ACHN (cell line): Measurements from ENCODE around the gene WDR64.

ENCODE experiments used
- DNase-seq: peaks from one replicate; pipeline ENCODE4 v3.0.0-alpha.2; 2015
- in situ Hi-C: cut with HindIII; loops from 2 replicates; pipeline ENCODE4 v1.10.0; 2017; ENCODE audit warnings: low sequenced_read_pairs, low pct_ligation_motif_present, low pct_unique_long_range_greater_than_20kb

WDR64 gene

GRCh38 chr1:241749041-241749944 is 97.2 kb downstream of the WDR64 start:
- no peak for DNase-seq
- in situ Hi-C loops = no loop called here

DNA sequence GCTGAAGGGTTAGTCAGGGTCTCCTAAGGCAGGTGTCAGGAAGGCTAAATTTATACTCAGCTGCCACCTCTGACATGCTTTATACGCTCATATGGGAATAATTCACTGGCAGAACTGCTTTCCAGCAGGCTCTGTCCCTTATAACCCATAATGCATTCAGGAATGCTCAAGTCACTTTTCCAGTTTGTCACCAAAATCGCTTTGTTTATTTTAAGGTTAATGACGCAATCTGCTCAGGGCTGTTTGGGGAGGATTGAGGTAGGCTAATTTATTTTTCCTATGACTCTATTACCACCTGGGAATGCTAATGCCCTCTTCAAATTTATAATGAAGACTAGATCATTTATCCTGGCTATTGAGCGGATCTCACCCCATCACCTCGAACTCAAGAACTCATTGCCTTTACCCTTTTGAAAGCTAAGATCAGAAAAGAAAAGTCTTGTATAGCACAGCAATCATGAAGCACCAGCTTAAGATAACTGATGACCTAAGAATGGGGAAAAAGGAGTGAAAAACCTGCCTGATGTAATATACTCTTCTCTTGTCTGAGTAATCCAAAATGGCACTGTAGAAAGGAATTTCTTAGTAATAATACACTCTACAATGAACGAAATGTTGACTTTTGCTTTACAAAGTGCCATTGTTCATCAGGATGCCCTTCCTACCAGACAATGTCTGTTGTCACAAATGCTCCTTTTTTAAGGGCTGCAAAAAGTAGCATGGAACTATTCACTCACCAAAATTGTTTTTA is 98.0 kb downstream of the WDR64 start:
- DNase-seq = no peak
- in situ Hi-C loops = no loop called here

DNA sequence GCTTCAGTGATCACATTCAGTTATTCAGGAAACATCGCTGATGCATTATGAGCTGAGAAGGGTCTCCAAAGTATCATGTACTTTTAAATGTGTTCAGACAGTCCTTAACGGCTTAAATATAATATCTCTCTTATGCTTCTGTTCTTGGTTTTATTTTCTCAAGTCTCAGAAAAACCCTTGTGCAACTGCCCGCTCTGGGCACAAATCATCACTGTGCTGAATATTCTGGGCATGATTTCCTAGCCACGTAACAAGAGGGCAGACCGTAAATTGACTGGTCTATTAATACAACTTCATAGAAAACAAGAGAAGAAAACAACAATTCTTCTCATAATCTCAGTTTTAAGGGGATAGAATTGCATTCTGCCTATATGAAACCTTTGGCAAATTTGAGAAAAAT is 99.4 kb downstream of the WDR64 start:
- DNase-seq = no peak
- in situ Hi-C loops = no loop called here

DNA sequence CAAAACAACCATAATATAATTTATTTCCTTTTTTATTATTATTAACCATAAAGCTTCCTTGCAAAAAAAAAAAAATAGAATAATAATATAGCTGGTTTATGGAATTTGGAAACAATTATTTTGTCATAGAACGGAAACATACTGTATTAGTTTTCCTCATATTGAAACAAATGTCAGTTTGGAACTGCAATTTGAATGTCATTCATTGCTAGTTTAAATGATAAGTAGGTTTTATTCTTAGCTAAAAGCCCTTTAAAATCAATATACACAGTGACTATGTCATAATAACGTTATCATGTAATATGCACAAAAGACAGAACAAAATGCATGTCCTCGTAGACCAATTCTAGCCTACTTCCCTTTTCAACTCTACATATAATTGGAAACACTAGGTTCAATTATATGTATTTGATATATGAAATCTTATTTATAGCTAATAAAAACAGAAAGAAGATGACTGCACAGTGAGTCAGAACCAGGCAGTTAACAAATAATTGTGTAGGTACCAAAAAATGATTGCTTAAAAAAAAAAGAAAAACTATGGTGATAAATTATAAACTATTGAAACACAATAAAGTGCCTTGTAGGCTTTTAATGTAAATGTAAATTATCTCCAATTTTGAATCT is 110.7 kb downstream of the WDR64 start:
- in situ Hi-C loops = no loop called here
- DNase-seq = no peak

DNA sequence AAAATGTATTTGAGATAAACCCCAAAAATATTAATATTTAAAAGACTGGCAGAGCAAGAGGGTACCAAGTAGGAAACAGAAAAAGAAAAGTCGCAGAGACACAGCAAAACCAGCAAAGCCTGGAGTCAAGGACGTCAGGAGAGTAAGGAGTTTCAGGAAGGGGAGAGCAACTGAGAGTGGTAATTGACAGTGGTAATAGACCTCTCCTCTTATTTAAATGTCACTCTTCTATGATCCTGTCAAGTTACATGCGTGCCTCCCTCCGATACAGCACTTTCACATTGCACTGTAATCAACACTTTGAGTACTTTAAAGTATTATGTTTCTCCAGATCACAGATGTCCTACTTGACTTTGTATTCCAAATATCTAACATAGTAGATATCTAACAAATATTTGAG is 113.3 kb downstream of the WDR64 start:
- no peak for DNase-seq
- in situ Hi-C loops = no loop called here

- DNase-seq = no peak
- in situ Hi-C loops = no loop called here
Measured at GRCh38 chr1:241767737-241768136, 115.7 kb downstream of the WDR64 start.

- no peak for DNase-seq
- in situ Hi-C loops = no loop called here
Measured at GRCh38 chr1:241770115-241770514, 118.0 kb downstream of the WDR64 start.

GRCh38 chr1:241771117-241771516 is 119.0 kb downstream of the WDR64 start:
- in situ Hi-C loops = no loop called here
- no peak for DNase-seq

DNA sequence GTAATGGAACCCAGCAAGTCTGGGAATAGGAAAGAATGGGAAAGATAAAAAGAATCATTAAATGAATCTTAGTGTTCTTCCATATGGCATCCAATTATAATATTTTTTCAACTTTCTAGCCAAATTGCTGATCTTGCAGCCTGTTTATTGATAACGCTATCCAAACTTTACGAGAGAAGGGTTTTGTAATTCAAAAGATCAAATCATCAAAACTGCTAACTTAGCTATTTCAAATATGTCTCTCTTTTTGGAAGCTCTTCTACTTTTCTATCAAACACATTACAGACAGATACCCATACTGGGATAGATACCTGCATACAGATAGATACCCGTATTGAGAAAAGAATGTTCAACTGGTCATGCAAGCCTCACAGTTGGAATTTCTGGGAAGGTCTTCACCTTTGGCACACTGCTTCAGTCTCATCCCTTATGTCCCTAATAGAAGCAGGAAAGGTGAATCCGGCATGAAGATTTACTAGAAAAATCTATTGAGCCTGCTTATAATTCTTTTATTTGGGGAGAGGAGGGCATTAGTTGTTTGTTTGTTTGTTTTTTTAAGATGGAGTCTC is 120.9 kb downstream of the WDR64 start:
- DNase-seq = no peak
- in situ Hi-C loops = no loop called here

GRCh38 chr1:241773991-241774390 is 121.9 kb downstream of the WDR64 start:
- in situ Hi-C loops = no loop called here
- no peak for DNase-seq

DNA sequence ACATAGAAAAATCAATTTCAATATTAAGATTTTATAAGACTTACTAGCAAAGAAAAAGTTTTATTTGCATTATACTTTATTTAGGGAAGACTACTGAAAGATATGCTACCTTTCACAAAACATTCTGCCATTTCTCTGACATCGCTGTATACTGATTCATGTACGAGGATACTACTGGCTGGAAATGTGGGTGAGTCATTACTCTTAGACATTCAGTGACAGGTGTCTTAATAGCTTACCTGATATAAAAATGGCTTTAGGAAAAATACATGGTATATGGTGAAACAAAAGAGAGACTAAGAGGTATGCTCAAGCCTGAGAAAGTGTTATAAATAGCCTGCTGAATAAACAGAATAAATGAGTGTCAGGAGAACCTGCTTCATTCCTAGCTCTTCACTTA is 122.9 kb downstream of the WDR64 start:
- in situ Hi-C loops = no loop called here
- DNase-seq = no peak

GRCh38 chr1:241776911-241777310 is 124.8 kb downstream of the WDR64 start:
- in situ Hi-C loops = no loop called here
- DNase-seq = no peak

DNA sequence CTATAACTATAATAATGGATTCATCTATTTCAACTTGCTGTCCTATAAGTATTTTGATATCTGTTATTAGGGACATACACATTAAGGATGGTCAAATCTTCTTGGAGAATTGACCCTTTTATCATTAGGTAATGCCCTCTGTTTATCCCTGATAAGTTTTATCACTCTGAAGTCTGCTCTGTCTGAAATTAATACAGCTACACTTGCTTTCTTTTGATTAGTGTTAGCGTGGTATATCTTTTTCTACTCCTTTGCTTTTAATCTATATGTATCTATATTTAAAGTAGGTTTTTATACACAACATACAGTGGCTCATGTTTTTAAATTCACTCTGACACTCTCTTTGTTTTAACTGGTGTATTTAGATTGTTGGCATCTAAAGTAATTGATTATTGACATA is 126.0 kb downstream of the WDR64 start:
- DNase-seq = no peak
- in situ Hi-C loops = no loop called here

- in situ Hi-C loops = no loop called here
- DNase-seq = no peak
Measured at GRCh38 chr1:241779897-241780296, 127.8 kb downstream of the WDR64 start.

DNA sequence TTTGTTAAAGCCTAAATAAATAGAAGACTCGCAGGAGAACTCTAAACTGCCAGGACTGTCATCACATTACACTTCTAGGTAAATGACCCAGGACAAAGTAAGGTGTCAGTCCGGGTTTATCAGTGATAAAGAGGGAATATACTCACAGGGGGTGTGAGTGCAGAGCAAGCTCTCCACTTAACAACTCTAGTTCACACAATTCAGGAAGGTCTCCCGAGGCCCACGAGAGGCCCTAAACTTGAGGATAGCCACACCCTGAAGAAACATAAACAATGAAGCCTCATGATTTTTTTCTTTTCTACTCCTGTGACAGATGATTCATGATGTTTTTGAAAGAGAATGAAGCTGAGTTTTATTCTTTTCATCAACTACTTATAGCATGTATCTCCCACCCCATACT is 130.3 kb downstream of the WDR64 start:
- in situ Hi-C loops = no loop called here
- no peak for DNase-seq

DNA sequence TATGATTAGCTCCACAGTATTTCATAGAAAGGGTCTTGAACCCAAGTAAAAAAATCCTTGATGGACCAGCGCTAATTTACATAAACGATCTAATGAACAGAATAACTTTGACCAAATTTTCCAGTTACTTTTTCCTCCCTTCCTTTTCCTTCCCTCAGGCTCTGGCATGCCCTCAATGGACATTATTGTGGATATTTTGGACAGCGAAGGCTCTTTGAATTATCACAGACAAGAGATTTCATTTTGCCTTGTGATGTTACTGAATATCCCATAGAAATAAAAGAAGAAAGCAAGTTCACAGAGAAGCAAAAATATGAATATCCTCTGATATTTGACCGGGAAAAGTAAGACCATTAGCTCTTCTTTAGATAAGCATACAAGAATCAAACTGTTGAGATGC is 135.6 kb downstream of the WDR64 start:
- in situ Hi-C loops = no loop called here
- no peak for DNase-seq

- in situ Hi-C loops = no loop called here
- no peak for DNase-seq
Measured at GRCh38 chr1:241789061-241789460, 137.0 kb downstream of the WDR64 start.

GRCh38 chr1:241799416-241799815 is 147.3 kb downstream of the WDR64 start:
- in situ Hi-C loops = no loop called here
- DNase-seq = no peak

GRCh38 chr1:241800640-241801039 is 148.6 kb downstream of the WDR64 start:
- DNase-seq = no peak
- in situ Hi-C loops = no loop called here
